ENCODE measurements around the gene AHDC1. TPM values are rescaled to one million over a fixed set of nuclear protein-coding genes. Genes with fewer than 3 reads are reported as not detected.

AHDC1 gene
- total and polyA plus RNA-seq, 10 of the 15 experiments (the other 5 are each of a cell fraction or from before 2014, with no cell fraction given), result 0.21 to 13.0 (median 1.4) TPM

GRCh38 chr1:27523337-27524020, 80.5 kb downstream of the AHDC1 start (continued):
- no peak for TF ChIP-seq ZNF687 (IDR thresholded peaks at IDR 0.05)
- no peak for TF ChIP-seq KLF5 (IDR thresholded peaks at IDR 0.05; ENCODE audit: partially characterized antibody)
- no peak for TF ChIP-seq ASH2L (IDR thresholded peaks at IDR 0.05; ENCODE audit: borderline replicate concordance, low read depth)
- no peak for TF ChIP-seq YBX1 (IDR thresholded peaks at IDR 0.05)

- ATAC-seq, result no peak
- no peak overlapping the region for H2AFZ ChIP-seq (ENCODE audit: control insufficient read depth, low read depth, low read length)
- H3K4me1 ChIP-seq (ENCODE audit: control insufficient read depth, insufficient read depth, low read length), result peaks cover 29% of the 10 kb centered on the region
- ChIA-PET SMC1A (ENCODE audit: uncharacterized antibody, unreplicated experiment) (interaction anchor here (0.7 to 1.8 kb wide), 3 partner anchors 15 to 110 kb away, joined by 3 to 6 read pairs (median 3); partner anchors contain the start of gene WASF2), RAD21 (ENCODE audit: unreplicated experiment) (interaction anchor here (1.1 kb wide), 1 partner anchor 84 kb away, joined by 4 read pairs; no protein-coding TSS in a partner anchor), CTCF (interaction anchor here (0.5 kb wide), 1 partner anchor 22 kb away, joined by 3 read pairs; no protein-coding TSS in a partner anchor), POLR2A (interaction anchor here (0.5 kb wide), 1 partner anchor 201 kb away, joined by 5 read pairs; no protein-coding TSS in a partner anchor)
- no peak for DNase-seq (ENCODE audit: low read depth, low spot score)
- no peak for FAIRE-seq
- H3K9me3 ChIP-seq (replicated peaks; ENCODE audit: control insufficient read depth, insufficient read depth, low read length), result no peaks in the 10 kb centered on the region
- no peaks in the 10 kb centered on the region for H3K27me3 ChIP-seq (replicated peaks in 1 of 2; ENCODE audit: control insufficient read depth in 2 of 2, insufficient read depth in 2 of 2, low read length in 1 of 2)
- H3K4me2 ChIP-seq (ENCODE audit: control insufficient read depth, insufficient read depth), result no peak overlapping the region
- WGBS (ENCODE audit: insufficient coverage, insufficient replicate concordance, low lambda C conversion rate, missing lambda C conversion rate), result 77% methylated on average over 31 of the region's 31 CpGs
- no peak overlapping the region for H3K9ac ChIP-seq (ENCODE audit: control insufficient read depth, insufficient read depth, low read length)
- H3K4me3 ChIP-seq, result no peak overlapping the region
- in situ Hi-C loops (cut with MboI) (no loop called here), intact Hi-C loops (cut with micrococcal nuclease; ENCODE audit: unreplicated experiment) (no loop called here)
- BruUV-seq (replicated peaks), result no TSS peak
- TF ChIP-seq NFIC (IDR thresholded peaks at IDR 0.05; ENCODE audit: low read depth, low read length), result no peak
- TF ChIP-seq ZBTB4 (CRISPR knock-in tag; IDR thresholded peaks at IDR 0.05), result no peak
- no peak for TF ChIP-seq RFX5 (IDR thresholded peaks at IDR 0.05; ENCODE audit: low read depth, low read length)
- no peaks in the 10 kb centered on the region for H4K20me1 ChIP-seq (ENCODE audit: control insufficient read depth, insufficient read depth)
- H3K79me2 ChIP-seq (ENCODE audit: control insufficient read depth, insufficient read depth, low read length), result peaks cover 4% of the 10 kb centered on the region; the same call in 1 of the 2 replicates
- no peak overlapping the region for H3K27ac ChIP-seq (ENCODE audit: control insufficient read depth, insufficient read depth)
- no peaks in the 10 kb centered on the region for H3K36me3 ChIP-seq (ENCODE audit: control insufficient read depth in 2 of 2, insufficient read depth in 2 of 2, low read length in 1 of 2)
Measured at GRCh38 chr1:27522432-27523336, 81.3 kb downstream of the AHDC1 start.
